MM.1S (cell line): ENCODE results near the gene RPL35A.

ENCODE experiments used
- EZH2 ChIP-seq: fragments of 300-600 bp; sonication (generic); optimal IDR thresholded peaks from 2 replicates; pipeline ENCODE3; 2017; ENCODE audit warnings: low read depth, mild to moderate bottlenecking, antibody characterized with exemption, low read length, mixed read lengths
- TF ChIP-seq, protein P1 (sequence below): fragments of 300-600 bp; sonication (generic); IDR thresholded peaks from 2 replicates; pipeline ENCODE4 v1.5.1; 2016; ENCODE audit warnings: antibody characterized with exemption, low read length, mixed read lengths

GRCh38 chr3:197958346-197958745, 8.4 kb downstream of the RPL35A start:
- TF ChIP-seq, protein P1, sequence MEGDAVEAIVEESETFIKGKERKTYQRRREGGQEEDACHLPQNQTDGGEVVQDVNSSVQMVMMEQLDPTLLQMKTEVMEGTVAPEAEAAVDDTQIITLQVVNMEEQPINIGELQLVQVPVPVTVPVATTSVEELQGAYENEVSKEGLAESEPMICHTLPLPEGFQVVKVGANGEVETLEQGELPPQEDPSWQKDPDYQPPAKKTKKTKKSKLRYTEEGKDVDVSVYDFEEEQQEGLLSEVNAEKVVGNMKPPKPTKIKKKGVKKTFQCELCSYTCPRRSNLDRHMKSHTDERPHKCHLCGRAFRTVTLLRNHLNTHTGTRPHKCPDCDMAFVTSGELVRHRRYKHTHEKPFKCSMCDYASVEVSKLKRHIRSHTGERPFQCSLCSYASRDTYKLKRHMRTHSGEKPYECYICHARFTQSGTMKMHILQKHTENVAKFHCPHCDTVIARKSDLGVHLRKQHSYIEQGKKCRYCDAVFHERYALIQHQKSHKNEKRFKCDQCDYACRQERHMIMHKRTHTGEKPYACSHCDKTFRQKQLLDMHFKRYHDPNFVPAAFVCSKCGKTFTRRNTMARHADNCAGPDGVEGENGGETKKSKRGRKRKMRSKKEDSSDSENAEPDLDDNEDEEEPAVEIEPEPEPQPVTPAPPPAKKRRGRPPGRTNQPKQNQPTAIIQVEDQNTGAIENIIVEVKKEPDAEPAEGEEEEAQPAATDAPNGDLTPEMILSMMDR = no peak
- TF ChIP-seq EZH2 = no peak
